Gastroesophageal sphincter (tissue), 3 donors: ENCODE results near the gene FAM114A2.

Experiments used
- CTCF ChIP-seq, 4 experiments: fragments of 200-600 bp in 2 of 4; fragments of 450-650 bp in 2 of 4; sonication (generic) in 1 of 4; IDR thresholded peaks; one replicate each; pipeline ENCODE4 v1.5.1; 2017 to 2019; ENCODE audit warnings: antibody characterized with exemption in 4 of 4, mild to moderate bottlenecking in 2 of 4, moderate library complexity in 2 of 4
- POLR2A ChIP-seq, 2 donors: fragments of 450-650 bp; IDR thresholded peaks; one replicate each; pipeline ENCODE4 v1.6.1; 2017; ENCODE audit warnings: antibody characterized with exemption in 2 of 2, mild to moderate bottlenecking in 2 of 2, moderate library complexity in 1 of 2
- POLR2AphosphoS5 ChIP-seq: sonication (generic); formaldehyde crosslinking; IDR thresholded peaks from one replicate; pipeline ENCODE4 v1.6.1; 2017; ENCODE audit warnings: antibody characterized with exemption

DNA sequence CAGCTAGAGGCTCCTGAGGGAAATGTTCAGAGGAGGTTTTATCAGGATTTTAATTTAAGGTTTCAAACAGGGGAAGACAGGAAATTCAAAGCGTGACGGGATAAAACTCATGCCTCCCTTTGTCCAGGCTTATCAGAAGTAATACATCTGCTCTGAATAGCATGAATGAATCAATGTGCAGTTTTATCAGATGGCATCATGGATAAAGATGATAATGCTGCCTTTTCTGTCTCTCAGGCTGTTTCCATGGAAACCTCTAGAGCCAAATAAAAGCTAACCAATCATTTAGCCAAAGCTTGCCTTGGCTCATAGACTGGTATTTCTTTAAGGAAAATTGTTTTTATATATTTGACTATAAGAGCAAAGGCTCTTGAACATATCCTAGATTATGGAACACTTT, 16.5 kb upstream of the FAM114A2 start:
- TF ChIP-seq CTCF (IDR thresholded peaks at IDR 0.05) (no peak), POLR2AphosphoS5 (no peak), POLR2A (IDR thresholded peaks at IDR 0.05) (no peak)
